Bone marrow (tissue), 2 donors: ENCODE measurements around the gene SOX14.

Experiments
- DNase-seq, 2 donors: peaks; one replicate each; lab custom pipeline; 2025; lab: John Stamatoyannopoulos, UW

Gene SOX14

DNA sequence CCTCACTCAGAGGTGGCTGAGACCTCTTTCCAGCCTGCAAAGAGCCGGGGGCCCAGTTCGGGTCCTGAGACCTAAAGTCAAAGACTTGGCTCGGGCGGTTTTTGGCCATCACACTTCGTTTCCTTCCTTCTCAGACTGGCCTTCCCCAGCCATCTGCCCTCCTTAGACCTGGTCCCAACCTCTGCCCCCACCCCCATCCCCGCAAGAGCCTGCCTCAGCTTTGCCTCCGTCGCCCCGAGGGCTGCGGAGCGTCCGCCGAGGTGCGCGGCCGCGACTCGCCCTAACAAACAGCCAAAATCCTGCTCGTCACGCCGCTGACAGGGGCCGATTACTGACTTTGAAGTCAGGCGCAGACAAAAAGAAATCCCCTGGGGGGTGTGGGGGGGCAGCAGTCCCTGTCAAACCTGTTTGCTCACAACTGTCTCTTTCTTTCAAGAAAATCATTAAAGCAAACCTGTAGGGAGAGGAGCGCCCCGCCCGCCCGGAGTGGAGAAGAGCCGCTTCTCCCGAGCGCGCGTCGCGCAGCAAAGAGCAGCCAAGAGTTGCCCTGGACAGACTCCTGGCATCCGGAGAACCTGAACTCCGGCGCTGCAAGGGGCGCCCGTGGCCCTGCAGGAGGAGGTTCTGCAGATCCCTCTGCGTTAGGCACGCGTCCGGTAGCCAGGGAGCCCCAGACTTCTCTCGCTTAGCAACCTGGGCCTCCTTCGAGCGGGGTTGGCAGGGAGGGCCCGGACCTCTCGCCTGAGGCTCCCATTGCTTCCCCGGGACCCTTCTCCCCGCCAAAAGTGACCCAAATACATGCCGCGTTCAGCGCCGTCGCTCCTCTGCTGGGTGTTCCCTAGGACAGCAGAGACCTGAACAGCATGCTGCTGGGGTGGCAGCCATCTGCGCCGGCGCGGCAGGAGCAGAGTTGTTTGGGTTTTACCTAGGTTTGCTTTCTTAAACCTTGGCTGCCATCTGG is 4.5 kb downstream of the SOX14 start:
- no peak for DNase-seq

DNA sequence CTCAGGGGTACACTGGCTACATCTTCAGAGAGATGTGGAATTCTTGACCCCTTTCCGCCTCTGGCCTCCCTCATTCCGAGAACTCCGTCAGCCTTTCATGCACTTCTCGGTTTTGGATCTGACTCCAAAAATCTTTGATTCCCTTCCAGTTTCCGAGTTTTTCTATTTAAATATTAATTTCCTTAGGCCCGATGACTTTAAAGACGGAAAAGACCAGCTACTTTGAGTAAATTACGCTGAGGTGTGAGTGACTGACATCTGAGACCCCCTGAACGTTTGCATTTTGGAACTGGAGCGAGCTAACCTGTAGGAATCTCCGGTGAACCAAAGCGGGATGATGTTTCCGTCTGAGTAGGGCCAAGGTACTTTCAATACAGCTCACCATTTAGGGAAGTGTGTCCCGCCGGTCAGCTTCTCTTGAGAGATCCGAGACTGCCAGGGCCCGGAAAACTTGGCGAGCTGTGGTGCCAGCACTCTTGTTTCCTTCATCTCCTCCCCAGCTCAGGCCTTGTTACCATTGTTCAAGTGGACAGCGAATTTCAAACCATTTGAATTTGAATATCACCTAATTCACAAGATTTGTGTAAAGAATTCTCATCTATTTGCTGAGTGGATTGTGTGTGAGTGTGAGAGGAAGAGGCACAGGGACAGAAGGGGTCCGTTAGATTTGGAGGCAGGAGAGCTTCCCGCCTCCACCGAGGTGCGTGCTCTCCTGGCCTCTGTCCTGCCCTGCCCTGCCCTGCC is 5.4 kb downstream of the SOX14 start:
- no peak for DNase-seq

DNA sequence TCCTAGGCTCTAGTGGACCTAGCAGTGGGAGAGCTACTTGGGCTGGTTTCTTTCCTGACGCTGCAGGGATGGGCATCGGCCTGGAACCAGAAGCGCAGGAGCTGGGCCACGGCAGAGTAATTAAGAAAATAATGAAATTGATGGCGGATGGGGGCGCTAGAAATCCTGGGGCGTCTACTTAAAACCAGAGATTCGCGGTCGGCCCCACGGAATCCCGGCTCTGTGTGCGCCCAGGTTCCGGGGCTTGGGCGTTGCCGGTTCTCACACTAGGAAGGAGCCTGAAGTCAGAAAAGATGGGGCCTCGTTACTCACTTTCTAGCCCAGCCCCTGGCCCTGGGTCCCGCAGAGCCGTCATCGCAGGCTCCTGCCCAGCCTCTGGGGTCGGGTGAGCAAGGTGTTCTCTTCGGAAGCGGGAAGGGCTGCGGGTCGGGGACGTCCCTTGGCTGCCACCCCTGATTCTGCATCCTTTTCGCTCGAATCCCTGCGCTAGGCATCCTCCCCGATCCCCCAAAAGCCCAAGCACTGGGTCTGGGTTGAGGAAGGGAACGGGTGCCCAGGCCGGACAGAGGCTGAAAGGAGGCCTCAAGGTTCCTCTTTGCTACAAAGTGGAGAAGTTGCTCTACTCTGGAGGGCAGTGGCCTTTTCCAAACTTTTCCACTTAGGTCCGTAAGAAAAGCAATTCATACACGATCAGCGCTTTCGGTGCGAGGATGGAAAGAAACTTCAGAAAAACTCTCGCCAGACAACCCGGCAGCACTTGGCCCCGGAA is 6.1 kb downstream of the SOX14 start:
- no peak for DNase-seq

DNA sequence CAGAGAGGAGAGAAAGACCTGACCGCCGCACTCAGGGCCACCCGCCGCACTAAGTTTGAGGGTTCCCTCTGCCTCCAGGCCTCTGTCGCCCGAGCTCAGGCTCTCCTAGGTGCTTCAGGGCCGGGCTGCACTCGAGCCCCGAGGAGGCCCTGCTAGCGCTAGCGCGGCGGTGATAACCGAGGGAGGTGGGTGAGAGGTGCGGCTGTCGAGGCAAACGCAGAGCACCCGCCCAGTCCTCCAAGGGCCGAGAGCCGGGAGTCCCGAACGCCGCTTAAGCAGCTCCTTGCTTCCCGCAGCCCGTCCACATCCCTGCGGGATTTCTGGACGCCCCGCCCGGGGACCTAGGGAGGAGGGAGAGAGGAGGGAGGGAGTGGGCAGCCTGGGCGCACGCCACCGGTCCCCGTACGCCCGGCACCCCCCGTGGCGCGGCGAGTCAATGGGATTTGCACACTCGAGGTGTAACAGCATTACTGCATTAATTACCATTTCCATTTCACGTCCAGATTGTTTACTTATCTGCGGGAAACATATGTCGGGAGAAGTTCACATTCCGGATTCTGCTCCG is 6.8 kb downstream of the SOX14 start:
- DNase-seq: no peak

DNA sequence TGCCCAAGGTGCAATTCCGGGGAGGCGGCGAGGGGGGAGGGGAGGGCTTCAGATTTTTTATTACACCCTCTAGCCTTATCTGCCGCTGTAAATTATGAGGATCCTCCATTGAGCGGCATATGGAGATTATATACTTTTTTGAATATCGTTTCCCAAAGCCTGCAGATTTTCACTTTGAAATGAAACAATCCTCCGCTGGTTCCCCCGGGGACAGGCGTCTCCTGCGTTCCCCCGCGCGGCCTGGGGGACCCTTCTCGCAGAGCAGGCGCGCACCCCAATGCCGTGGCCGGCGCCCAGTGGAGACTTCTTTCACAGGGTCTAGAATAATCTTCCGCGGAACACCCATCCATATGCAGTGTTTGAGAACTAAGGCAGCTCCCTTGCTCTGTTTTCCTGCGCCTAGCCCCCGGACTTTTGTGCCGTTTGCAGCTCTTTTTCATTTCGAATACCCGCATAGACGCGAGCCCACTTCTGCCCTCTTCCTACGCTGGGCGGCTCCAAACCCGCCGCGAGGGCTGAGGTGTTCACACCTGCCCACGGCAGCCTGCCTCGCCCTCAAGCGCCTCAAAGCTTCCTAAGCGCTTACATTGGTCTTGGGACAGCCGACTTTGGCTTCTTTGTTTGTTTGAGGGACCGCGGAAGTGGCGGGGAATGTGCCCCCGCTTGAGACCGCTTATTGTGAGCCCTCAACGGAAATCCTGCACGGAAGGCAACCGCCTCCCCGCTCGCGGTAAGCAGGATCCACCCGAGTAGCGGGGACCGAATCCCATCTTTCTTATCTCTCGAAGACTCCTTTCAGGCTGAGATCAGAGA is 7.5 kb downstream of the SOX14 start:
- DNase-seq: no peak

DNA sequence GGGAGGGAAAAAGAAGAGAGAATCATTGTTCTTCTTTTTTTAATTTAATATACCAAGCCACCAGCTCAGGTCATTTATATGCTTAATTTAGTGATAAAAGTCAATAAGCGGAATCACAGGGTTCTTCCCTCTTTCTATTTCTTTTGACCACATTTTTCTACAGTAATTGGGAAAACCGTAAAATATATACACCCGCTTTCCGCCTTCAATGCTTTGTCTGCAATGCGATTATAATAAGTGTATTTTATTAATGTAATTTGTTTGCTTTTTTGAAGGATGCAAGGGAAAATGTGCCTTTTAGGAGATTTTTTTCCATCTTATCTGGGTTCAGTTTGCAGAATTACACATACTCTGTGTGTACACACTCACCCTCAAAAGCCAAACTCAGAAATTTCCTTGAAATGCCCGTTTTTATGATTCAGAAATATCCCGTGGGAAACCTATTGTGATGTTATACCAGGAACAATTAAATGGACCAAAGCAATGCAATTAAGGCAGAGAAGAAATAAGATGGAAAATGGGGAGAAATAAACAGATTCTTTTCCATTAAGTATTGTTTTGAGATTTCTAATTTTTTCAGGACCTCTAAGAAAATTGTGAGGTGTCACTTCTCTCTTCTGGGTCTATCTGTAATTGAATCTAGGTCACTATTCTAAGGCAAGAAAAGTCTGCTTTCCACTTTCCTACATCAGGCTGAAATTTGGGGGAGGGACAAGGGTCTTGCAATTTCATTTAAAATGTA is 8.3 kb downstream of the SOX14 start:
- DNase-seq: no peak

DNA sequence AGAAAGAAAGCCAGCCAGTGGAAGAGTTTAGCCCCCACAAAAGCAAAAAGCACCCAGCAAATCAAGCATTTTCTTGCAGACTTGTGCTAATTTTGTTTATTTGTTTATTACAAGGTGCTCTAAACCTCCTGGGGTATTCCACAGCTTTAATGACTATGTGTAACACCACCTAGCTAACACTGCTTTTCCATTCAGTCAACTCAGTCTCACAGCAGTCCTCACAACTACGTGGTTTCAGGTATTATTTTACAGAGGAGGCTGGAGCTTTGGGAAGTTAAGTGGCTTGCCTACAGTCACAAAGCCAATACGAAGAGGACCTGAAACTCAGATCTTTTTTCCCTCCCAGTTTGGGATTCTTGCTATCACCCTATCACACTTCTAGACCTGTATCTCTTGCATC is 14.8 kb downstream of the SOX14 start:
- DNase-seq: no peak

DNA sequence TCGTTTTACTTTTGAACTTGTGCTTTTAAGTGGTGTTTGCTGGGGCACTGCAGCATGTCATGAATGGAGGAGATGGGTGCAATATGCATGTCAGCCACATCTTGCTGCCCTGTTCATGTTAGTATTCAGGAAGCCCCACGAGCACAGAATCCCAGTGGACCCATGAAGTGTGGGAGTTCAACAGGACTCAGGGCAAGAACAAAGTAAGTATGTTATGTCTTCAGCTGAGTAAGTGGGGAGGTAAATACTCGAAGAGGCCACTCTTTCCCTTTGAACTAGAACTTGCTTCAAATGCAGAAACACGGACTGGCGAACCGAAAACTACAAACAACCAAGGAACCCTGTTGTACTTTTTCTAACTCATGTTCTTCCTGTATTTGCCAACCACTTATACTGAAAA is 23.4 kb downstream of the SOX14 start:
- DNase-seq: no peak

DNA sequence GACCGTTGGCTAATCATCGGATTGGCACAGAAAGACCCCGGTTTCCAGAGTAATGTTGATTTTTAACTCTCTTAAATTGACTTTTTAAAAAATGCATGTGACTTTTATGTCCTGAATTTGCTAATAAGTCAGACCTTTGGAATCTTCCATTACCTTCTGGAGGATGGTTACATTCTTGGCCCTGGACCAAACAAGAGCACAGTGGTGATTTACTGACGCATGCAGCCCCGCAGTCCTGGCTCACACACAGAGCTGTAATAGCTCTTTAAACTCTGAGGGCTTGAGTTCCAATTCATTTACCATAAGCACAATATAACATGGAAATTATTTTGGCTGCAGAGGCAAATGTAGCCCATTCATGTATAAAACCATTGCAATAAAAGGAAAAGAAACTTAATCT is 25.1 kb downstream of the SOX14 start:
- no peak for DNase-seq

DNA sequence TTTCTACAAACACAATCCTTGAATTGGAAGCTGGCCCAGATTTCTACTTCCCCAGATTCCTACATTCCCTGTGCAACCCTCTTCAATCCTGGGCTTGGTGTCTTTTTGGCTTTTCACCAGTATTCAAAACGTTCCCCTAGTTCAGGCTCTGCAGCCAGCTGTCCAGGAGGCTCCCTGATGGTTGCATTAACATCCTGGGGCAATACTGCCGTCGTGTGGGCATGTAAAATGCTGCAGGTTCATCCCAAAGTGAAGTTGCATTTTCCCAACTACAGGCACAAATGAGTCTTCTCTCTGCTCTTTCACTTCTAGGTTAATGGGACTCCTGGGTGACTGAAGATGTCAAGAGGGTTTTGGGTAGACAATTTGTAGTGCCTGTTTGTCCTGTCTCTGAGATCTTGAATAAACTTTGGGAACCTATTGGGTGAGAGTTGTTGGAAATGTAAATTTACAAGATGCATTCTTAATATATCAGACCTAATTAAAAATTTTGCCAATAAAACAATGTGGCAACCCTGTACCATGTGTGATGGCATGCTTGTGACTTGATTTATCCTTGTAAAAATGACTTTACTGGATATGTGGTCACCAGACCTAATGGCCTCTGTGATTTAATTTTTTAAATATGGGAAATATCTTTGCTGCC is 28.6 kb downstream of the SOX14 start:
- DNase-seq: no peak

DNA sequence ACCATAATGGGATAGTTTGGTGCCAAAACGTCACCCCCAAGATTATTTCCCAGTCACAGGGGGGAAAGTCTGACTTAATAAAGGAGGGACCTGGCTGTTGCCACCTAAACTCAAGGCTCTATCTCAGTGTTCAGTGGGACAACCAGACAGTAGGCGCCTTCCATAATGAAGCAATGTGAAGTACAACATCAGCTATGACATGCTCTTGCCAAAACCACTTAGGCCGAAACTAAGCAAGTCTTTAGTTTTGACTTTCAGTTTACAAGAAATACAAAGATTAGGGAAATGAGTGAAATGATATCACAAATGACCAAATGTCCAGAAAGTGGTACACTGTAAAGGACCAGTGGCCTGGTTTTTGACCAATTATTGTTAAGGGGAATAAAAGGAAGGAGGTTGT is 32.9 kb downstream of the SOX14 start:
- DNase-seq: no peak

DNA sequence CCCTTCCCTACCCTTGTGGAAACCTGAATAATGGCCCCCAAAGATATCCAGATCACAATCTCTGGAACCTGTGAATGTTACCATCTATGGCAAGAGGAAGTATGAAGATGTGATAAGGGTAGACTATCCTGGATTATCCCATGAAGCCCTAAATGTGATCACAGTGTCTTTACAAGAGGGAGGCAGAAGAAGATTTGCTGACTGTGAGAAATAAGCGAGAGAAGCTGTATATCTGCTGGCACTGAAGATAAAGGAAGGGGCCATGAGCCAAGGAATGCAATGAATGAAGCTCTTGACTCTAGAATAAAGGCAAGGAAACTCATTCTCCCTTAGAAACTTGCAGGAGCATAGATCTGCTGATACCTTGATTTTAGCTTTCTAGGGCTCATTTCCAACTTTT is 39.1 kb downstream of the SOX14 start:
- no peak for DNase-seq

DNA sequence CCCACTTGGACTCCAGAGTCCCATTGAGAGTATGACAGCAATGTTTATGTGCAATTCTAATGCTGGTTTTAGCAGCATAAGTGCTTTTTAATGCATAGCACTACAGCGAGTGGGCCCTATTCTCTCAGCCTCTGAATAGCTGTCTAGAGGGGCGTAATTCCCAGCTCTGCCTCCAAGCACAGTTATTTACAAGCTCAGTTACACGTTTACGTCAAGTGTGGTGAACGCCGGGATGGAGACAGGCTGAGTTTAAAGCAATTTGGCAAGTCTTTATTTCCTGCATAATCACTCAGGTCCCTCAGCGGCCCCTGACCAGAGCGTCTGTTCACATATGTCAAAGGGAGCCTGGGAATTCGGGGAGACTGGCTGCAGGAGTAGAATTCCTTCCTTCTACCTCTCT is 43.9 kb downstream of the SOX14 start:
- DNase-seq: no peak

DNA sequence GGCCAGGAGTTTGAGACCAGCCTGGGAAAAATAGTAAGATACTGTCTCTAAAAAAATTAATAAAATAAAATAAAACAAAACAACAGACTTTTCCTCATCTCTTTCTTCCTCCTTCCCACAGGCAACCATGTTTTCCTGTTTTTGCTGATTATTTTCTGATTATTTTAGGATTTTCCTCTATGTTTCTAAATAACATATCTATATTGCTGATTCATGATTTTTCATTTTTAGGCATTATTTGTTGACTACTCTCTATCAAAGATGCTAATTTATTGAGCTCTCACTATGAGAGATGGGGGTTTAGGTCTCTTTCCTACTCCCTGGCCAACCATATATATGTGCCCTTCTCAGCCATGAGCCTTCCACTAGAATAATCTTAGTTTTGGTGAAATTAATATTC is 45.4 kb downstream of the SOX14 start:
- DNase-seq: no peak

DNA sequence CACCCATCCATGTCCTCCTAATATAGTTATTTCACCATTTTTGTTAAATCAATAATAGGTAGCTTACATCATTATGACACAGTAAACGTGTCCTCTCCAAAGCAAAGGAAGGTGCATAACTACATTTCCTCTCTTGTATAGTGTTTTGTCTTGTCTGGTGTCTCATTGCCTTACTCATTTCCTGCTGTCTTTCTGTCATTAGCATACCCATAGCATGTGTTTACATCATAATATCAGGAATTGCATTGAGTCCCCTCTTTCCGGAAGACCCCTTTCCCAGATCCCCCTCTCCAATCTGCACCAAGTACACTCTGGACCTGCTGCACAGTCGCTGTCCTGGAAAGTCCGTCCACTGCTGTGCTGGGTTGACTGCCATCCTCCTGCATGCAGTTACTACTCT is 47.9 kb downstream of the SOX14 start:
- no peak for DNase-seq

DNA sequence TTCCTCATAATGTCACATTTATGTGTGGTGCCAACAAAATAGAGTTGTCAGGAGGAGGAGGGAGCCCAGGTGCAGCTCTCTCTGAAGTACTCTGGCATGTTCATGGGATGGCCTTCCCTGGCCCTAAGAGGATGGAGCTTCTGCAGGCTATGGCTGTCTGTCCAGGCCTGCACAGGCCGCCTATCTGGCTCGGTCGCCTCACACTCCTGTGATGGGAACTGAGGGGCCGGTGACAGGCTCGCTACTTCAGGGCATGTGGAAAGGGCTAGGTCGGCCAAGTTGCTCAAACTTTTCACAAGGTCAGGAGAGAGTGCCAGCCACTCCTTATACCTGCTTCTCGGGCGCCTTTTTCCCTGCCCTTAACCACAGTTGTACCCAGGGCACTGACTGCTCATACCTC is 51.1 kb downstream of the SOX14 start:
- no peak for DNase-seq
